T-helper 1 cell treated with Interleukin-12 subunit alpha and Interleukin-12 subunit beta and Interleukin-4 antibody, amounts not matched to agents 30 μg/mL and 1 μg/mL, for 36 hours (primary cell): ENCODE measurements around the gene IGF2BP2.
"Not testable (repeated sequence)": the region's sequence is repeated elsewhere in the genome, so short reads cannot be mapped to it uniquely, and the experiment has no call there.

ENCODE experiments used
- H3K27ac Mint-ChIP-seq: one replicate; pipeline ENCODE4 v1.8.0; 2021; ENCODE audit warnings: mild to moderate bottlenecking, mixed read lengths
- H3K27me3 Mint-ChIP-seq: one replicate; pipeline ENCODE4 v1.8.0; 2021; ENCODE audit warnings: low read depth, mixed read lengths
- H3K36me3 Mint-ChIP-seq: one replicate; pipeline ENCODE4 v1.8.0; 2021; ENCODE audit warnings: low read depth, mixed read lengths
- H3K4me1 Mint-ChIP-seq: one replicate; pipeline ENCODE4 v1.8.0; 2021; ENCODE audit warnings: low read depth, mixed read lengths
- H3K4me3 Mint-ChIP-seq: one replicate; pipeline ENCODE4 v1.8.0; 2021; ENCODE audit warnings: mild to moderate bottlenecking, moderate library complexity, mixed read lengths
- H3K9me3 Mint-ChIP-seq: one replicate; pipeline ENCODE4 v1.8.0; 2021; ENCODE audit warnings: mixed read lengths

The IGF2BP2 gene

GRCh38 chr3:185645191-185645590 lies 179.7 kb downstream of the IGF2BP2 start:
- H3K27ac Mint-ChIP-seq, H3K9me3 Mint-ChIP-seq, H3K36me3 Mint-ChIP-seq, H3K4me3 Mint-ChIP-seq, H3K27me3 Mint-ChIP-seq, H3K4me1 Mint-ChIP-seq: not testable (repeated sequence)

GRCh38 chr3:185640308-185640707 lies 184.5 kb downstream of the IGF2BP2 start:
- Mint-ChIP-seq H3K4me1 (no peaks in the 10 kb centered on the region), H3K36me3 (no peaks in the 10 kb centered on the region), H3K27me3 (peaks cover 5% of the 10 kb centered on the region), H3K9me3 (no peaks in the 10 kb centered on the region), H3K4me3 (no peak overlapping the region), H3K27ac (no peak overlapping the region)

GRCh38 chr3:185639632-185640206 lies 185.1 kb downstream of the IGF2BP2 start:
- no peak overlapping the region for H3K27ac Mint-ChIP-seq
- no peaks in the 10 kb centered on the region for H3K4me1 Mint-ChIP-seq
- no peaks in the 10 kb centered on the region for H3K9me3 Mint-ChIP-seq
- no peaks in the 10 kb centered on the region for H3K36me3 Mint-ChIP-seq
- peaks cover 4% of the 10 kb centered on the region for H3K27me3 Mint-ChIP-seq
- no peak overlapping the region for H3K4me3 Mint-ChIP-seq

- H3K36me3 Mint-ChIP-seq, H3K9me3 Mint-ChIP-seq, H3K4me3 Mint-ChIP-seq, H3K4me1 Mint-ChIP-seq, H3K27me3 Mint-ChIP-seq, H3K27ac Mint-ChIP-seq: not testable (repeated sequence)
Measured at GRCh38 chr3:185638651-185639050, 186.2 kb downstream of the IGF2BP2 start.

- H3K4me1 Mint-ChIP-seq: peaks cover 2% of the 10 kb centered on the region
- no peaks in the 10 kb centered on the region for H3K36me3 Mint-ChIP-seq
- peaks cover 4% of the 10 kb centered on the region for H3K27me3 Mint-ChIP-seq
- H3K4me3 Mint-ChIP-seq: no peak overlapping the region
- H3K9me3 Mint-ChIP-seq: no peaks in the 10 kb centered on the region
- H3K27ac Mint-ChIP-seq: no peak overlapping the region
Measured at GRCh38 chr3:185637388-185637787, 187.5 kb downstream of the IGF2BP2 start.

- H3K27ac Mint-ChIP-seq: no peak overlapping the region
- no peak overlapping the region for H3K4me3 Mint-ChIP-seq
Measured at GRCh38 chr3:185632996-185633395, 191.8 kb downstream of the IGF2BP2 start.

GRCh38 chr3:185631508-185632206 lies 193.2 kb downstream of the IGF2BP2 start:
- Mint-ChIP-seq H3K36me3 (peaks cover 11% of the 10 kb centered on the region), H3K27ac (no peak overlapping the region)

More at GRCh38 chr3:185632996-185633395, 191.8 kb downstream of the IGF2BP2 start:
- Mint-ChIP-seq H3K4me1 (peaks cover 2% of the 10 kb centered on the region), H3K9me3 (no peaks in the 10 kb centered on the region), H3K27me3 (no peaks in the 10 kb centered on the region), H3K36me3 (peaks cover 5% of the 10 kb centered on the region)

GRCh38 chr3:185631108-185631507 lies 193.7 kb downstream of the IGF2BP2 start:
- no peak overlapping the region for H3K4me3 Mint-ChIP-seq
- H3K27me3 Mint-ChIP-seq: no peaks in the 10 kb centered on the region
- H3K27ac Mint-ChIP-seq: no peak overlapping the region
- peaks cover 11% of the 10 kb centered on the region for H3K36me3 Mint-ChIP-seq
- H3K9me3 Mint-ChIP-seq: no peaks in the 10 kb centered on the region
- peaks cover 4% of the 10 kb centered on the region for H3K4me1 Mint-ChIP-seq

More at GRCh38 chr3:185631508-185632206, 193.2 kb downstream of the IGF2BP2 start:
- Mint-ChIP-seq H3K4me3 (no peak overlapping the region), H3K4me1 (peaks cover 2% of the 10 kb centered on the region), H3K9me3 (no peaks in the 10 kb centered on the region), H3K27me3 (no peaks in the 10 kb centered on the region)

GRCh38 chr3:185630182-185630622 lies 194.6 kb downstream of the IGF2BP2 start:
- H3K4me3 Mint-ChIP-seq: no peak overlapping the region
- H3K9me3 Mint-ChIP-seq: no peaks in the 10 kb centered on the region
- H3K36me3 Mint-ChIP-seq: peaks cover 18% of the 10 kb centered on the region
- H3K27me3 Mint-ChIP-seq: no peaks in the 10 kb centered on the region
- H3K27ac Mint-ChIP-seq: no peak overlapping the region
- peaks cover 13% of the 10 kb centered on the region for H3K4me1 Mint-ChIP-seq

GRCh38 chr3:185629554-185630181 lies 195.2 kb downstream of the IGF2BP2 start:
- peaks cover 13% of the 10 kb centered on the region for H3K4me1 Mint-ChIP-seq
- H3K27me3 Mint-ChIP-seq: no peaks in the 10 kb centered on the region
- H3K9me3 Mint-ChIP-seq: no peaks in the 10 kb centered on the region
- no peak overlapping the region for H3K4me3 Mint-ChIP-seq
- H3K36me3 Mint-ChIP-seq: peaks cover 20% of the 10 kb centered on the region
- H3K27ac Mint-ChIP-seq: no peak overlapping the region

GRCh38 chr3:185625784-185626183 lies 199.1 kb downstream of the IGF2BP2 start:
- Mint-ChIP-seq H3K27ac (peak overlapping the region; percentile 81), H3K4me3 (peak overlapping the region; percentile 9), H3K9me3 (no peaks in the 10 kb centered on the region), H3K36me3 (peaks cover 23% of the 10 kb centered on the region), H3K27me3 (no peaks in the 10 kb centered on the region), H3K4me1 (peaks cover 10% of the 10 kb centered on the region)

GRCh38 chr3:185623939-185624665 lies 200.7 kb downstream of the IGF2BP2 start:
- H3K9me3 Mint-ChIP-seq: no peaks in the 10 kb centered on the region
- H3K27ac Mint-ChIP-seq: no peak overlapping the region
- no peak overlapping the region for H3K4me3 Mint-ChIP-seq
- H3K36me3 Mint-ChIP-seq: peaks cover 21% of the 10 kb centered on the region
- H3K27me3 Mint-ChIP-seq: no peaks in the 10 kb centered on the region
- H3K4me1 Mint-ChIP-seq: peaks cover 10% of the 10 kb centered on the region

GRCh38 chr3:185613016-185613415 lies 211.8 kb downstream of the IGF2BP2 start:
- peaks cover 33% of the 10 kb centered on the region for H3K36me3 Mint-ChIP-seq
- H3K4me3 Mint-ChIP-seq: no peak overlapping the region

GRCh38 chr3:185606196-185606595 lies 218.6 kb downstream of the IGF2BP2 start:
- H3K4me1 Mint-ChIP-seq: no peaks in the 10 kb centered on the region
- no peak overlapping the region for H3K4me3 Mint-ChIP-seq
- H3K9me3 Mint-ChIP-seq: no peaks in the 10 kb centered on the region
- peaks cover 38% of the 10 kb centered on the region for H3K36me3 Mint-ChIP-seq
- H3K27ac Mint-ChIP-seq: no peak overlapping the region
- no peaks in the 10 kb centered on the region for H3K27me3 Mint-ChIP-seq

More at GRCh38 chr3:185613016-185613415, 211.8 kb downstream of the IGF2BP2 start:
- no peaks in the 10 kb centered on the region for H3K27me3 Mint-ChIP-seq
- no peaks in the 10 kb centered on the region for H3K9me3 Mint-ChIP-seq
- peak overlapping the region; percentile 29 for H3K27ac Mint-ChIP-seq
- H3K4me1 Mint-ChIP-seq: peaks cover 5% of the 10 kb centered on the region
